ENCODE results near the gene KRTAP5-1. TPM values are rescaled to one million over a fixed set of nuclear protein-coding genes. Genes with fewer than 3 reads are reported as not detected.

Gene KRTAP5-1
- polyA plus RNA-seq, 1 donor (not counting 4 experiments of a cell fraction or from before 2014, with no cell fraction given) = not detected

GRCh38 chr11:1544536-1544935 lies 40.5 kb downstream of the KRTAP5-1 start:
- DNase-seq (ENCODE audit: low read depth, low spot score) (no peak), FAIRE-seq (no peak)
- no peak overlapping the region for H3K4me2 ChIP-seq (ENCODE audit: control insufficient read depth, extremely low read depth, insufficient read depth, low read depth, low read length)
- H3K27ac ChIP-seq (ENCODE audit: control insufficient read depth, insufficient read depth, low read length) = no peak overlapping the region
- dilution Hi-C loops (cut with MboI; ENCODE audit: extremely low pct_ligation_motif_present, low sequenced_read_pairs) = no loop called here
- TF ChIP-seq EZH2 (IDR thresholded peaks at IDR 0.05; ENCODE audit: low read length) (no peak), CTCF (optimal IDR thresholded peaks at IDR 0.05 in 1 of 3, IDR thresholded peaks at IDR 0.05 in 1 of 3, conservative IDR thresholded peaks at IDR 0.05 in 1 of 3; ENCODE audit: extremely low read depth in 1 of 3, insufficient read depth in 2 of 3, low read length in 3 of 3) (no peak)
- H3K36me3 ChIP-seq (ENCODE audit: control insufficient read depth in 2 of 2, extremely low read depth in 1 of 2, insufficient read depth in 2 of 2, low read length in 2 of 2) = no peaks in the 10 kb centered on the region
- H3K9ac ChIP-seq (ENCODE audit: control insufficient read depth, extremely low read depth, insufficient read depth, low read length) = no peak overlapping the region
- H2AFZ ChIP-seq (ENCODE audit: control insufficient read depth, low read length) = no peak overlapping the region
- no peak overlapping the region for H3K4me3 ChIP-seq (ENCODE audit: control insufficient read depth in 2 of 3, extremely low read depth in 1 of 3, insufficient read depth in 2 of 3, low read depth in 1 of 3, low read length in 3 of 3)
- no peaks in the 10 kb centered on the region for H4K20me1 ChIP-seq (ENCODE audit: control insufficient read depth, extremely low read depth, insufficient read depth, low read length)
- no peaks in the 10 kb centered on the region for H3K79me2 ChIP-seq (ENCODE audit: control insufficient read depth, insufficient read depth, low read length)
- peaks cover 3% of the 10 kb centered on the region for H3K4me1 ChIP-seq (ENCODE audit: control insufficient read depth, extremely low read depth, insufficient read depth, low read length)
- H3K9me3 ChIP-seq (ENCODE audit: control insufficient read depth, low read depth, low read length) = no peaks in the 10 kb centered on the region
- no peaks in the 10 kb centered on the region for H3K9me1 ChIP-seq (ENCODE audit: control insufficient read depth, extremely low read depth, insufficient read depth, low read length)
- H3K27me3 ChIP-seq (ENCODE audit: control insufficient read depth, extremely low read depth, insufficient read depth, low read length) = peaks cover 57% of the 10 kb centered on the region

GRCh38 chr11:1543606-1544263 lies 41.3 kb downstream of the KRTAP5-1 start:
- no peaks in the 10 kb centered on the region for H3K9me1 ChIP-seq (ENCODE audit: control insufficient read depth, extremely low read depth, insufficient read depth, low read length)
- TF ChIP-seq EZH2 (IDR thresholded peaks at IDR 0.05; ENCODE audit: low read length) (no peak), CTCF (optimal IDR thresholded peaks at IDR 0.05 in 1 of 3, IDR thresholded peaks at IDR 0.05 in 1 of 3, conservative IDR thresholded peaks at IDR 0.05 in 1 of 3; ENCODE audit: extremely low read depth in 1 of 3, insufficient read depth in 2 of 3, low read length in 3 of 3) (no peak)
- H3K4me2 ChIP-seq (ENCODE audit: control insufficient read depth, extremely low read depth, insufficient read depth, low read depth, low read length) = no peak overlapping the region
- H3K4me1 ChIP-seq (ENCODE audit: control insufficient read depth, extremely low read depth, insufficient read depth, low read length) = peaks cover 3% of the 10 kb centered on the region
- FAIRE-seq (no peak), DNase-seq (ENCODE audit: low read depth, low spot score) (no peak)
- H3K9me3 ChIP-seq (ENCODE audit: control insufficient read depth, low read depth, low read length) = no peaks in the 10 kb centered on the region
- no peaks in the 10 kb centered on the region for H3K79me2 ChIP-seq (ENCODE audit: control insufficient read depth, insufficient read depth, low read length)
- no peak overlapping the region for H3K27ac ChIP-seq (ENCODE audit: control insufficient read depth, insufficient read depth, low read length)
- no peaks in the 10 kb centered on the region for H4K20me1 ChIP-seq (ENCODE audit: control insufficient read depth, extremely low read depth, insufficient read depth, low read length)
- H3K9ac ChIP-seq (ENCODE audit: control insufficient read depth, extremely low read depth, insufficient read depth, low read length) = no peak overlapping the region
- H3K27me3 ChIP-seq (ENCODE audit: control insufficient read depth, extremely low read depth, insufficient read depth, low read length) = peaks cover 49% of the 10 kb centered on the region
- H3K36me3 ChIP-seq (ENCODE audit: control insufficient read depth in 2 of 2, extremely low read depth in 1 of 2, insufficient read depth in 2 of 2, low read length in 2 of 2) = no peaks in the 10 kb centered on the region
- dilution Hi-C loops (cut with MboI; ENCODE audit: extremely low pct_ligation_motif_present, low sequenced_read_pairs) = no loop called here
- no peak overlapping the region for H3K4me3 ChIP-seq (ENCODE audit: control insufficient read depth in 2 of 3, extremely low read depth in 1 of 3, insufficient read depth in 2 of 3, low read depth in 1 of 3, low read length in 3 of 3)
- H2AFZ ChIP-seq (ENCODE audit: control insufficient read depth, low read length) = no peak overlapping the region
